Measurements from ENCODE around the gene PPP1R7.

PPP1R7 gene

GRCh38 chr2:241229563-241230401, 79.5 kb downstream of the PPP1R7 start:
- no peak for TF ChIP-seq CTCF (conservative IDR thresholded peaks at IDR 0.05; ENCODE audit: low read length)
- DNase-seq (ENCODE audit: low read depth): no peak
- no peak overlapping the region for H3K4me3 ChIP-seq (ENCODE audit: low read length)

GRCh38 chr2:241230435-241230834, 80.2 kb downstream of the PPP1R7 start:
- TF ChIP-seq CTCF (conservative IDR thresholded peaks at IDR 0.05; ENCODE audit: low read length): no peak
- H3K4me3 ChIP-seq (ENCODE audit: low read length): no peak overlapping the region
- DNase-seq (ENCODE audit: low read depth): no peak

- TF ChIP-seq CTCF (conservative IDR thresholded peaks at IDR 0.05; ENCODE audit: low read length): no peak
- no peak for DNase-seq (ENCODE audit: low read depth)
Observed at GRCh38 chr2:241232736-241233575, 82.7 kb downstream of the PPP1R7 start.

More at GRCh38 chr2:241232736-241233575, 82.7 kb downstream of the PPP1R7 start:
- H3K4me3 ChIP-seq (ENCODE audit: low read length): no peak overlapping the region
